HG03097 (cell line): ENCODE data around the gene NSUN6.

Experiments
- ATAC-seq: cut with Tn5 transposase; IDR thresholded peaks from one replicate; pipeline ENCODE4 v1.9.1; 2021; ENCODE audit not compliant: unreplicated experiment, low FRiP score

NSUN6 gene

GRCh38 chr10:18505456-18506118, 145.8 kb downstream of the NSUN6 start:
- no peak for ATAC-seq

- no peak for ATAC-seq
Observed at GRCh38 chr10:18504161-18504560, 147.2 kb downstream of the NSUN6 start.

GRCh38 chr10:18501629-18502028, 149.8 kb downstream of the NSUN6 start:
- peak; percentile 17 for ATAC-seq

GRCh38 chr10:18501198-18501597, 150.2 kb downstream of the NSUN6 start:
- ATAC-seq, result peak; percentile 81

- no peak for ATAC-seq
Observed at GRCh38 chr10:18500576-18500975, 150.8 kb downstream of the NSUN6 start.

- ATAC-seq, result no peak
Observed at GRCh38 chr10:18498998-18499397, 152.4 kb downstream of the NSUN6 start.

- no peak for ATAC-seq
Observed at GRCh38 chr10:18497806-18498369, 153.5 kb downstream of the NSUN6 start.
